Mesendoderm (in vitro differentiated cells): ENCODE measurements around the gene B3GALT6.

Source experiments
- DNase-seq: peaks from one replicate; pipeline ENCODE4 v3.0.0; 2013
- H2AK5ac ChIP-seq: 2 replicates; pipeline ENCODE4 v1.6.1; 2013; ENCODE audit warnings: low read length, inconsistent platforms
- H2BK120ac ChIP-seq: 2 replicates; pipeline ENCODE4 v1.6.1; 2013; ENCODE audit warnings: low read depth, mild to moderate bottlenecking, low read length, moderate library complexity, mixed read lengths
- H2BK15ac ChIP-seq: replicated peaks from 2 replicates; pipeline ENCODE4 v1.6.1; 2013; ENCODE audit warnings: low read depth, mild to moderate bottlenecking, moderate library complexity
- H2BK5ac ChIP-seq: 2 replicates; pipeline ENCODE4 v1.6.1; 2013; ENCODE audit warnings: low read length, inconsistent platforms
- H3K18ac ChIP-seq: 2 replicates; pipeline ENCODE4 v1.6.1; 2013; ENCODE audit warnings: mild to moderate bottlenecking, low read length, mixed read lengths
- H3K23ac ChIP-seq: one replicate; pipeline ENCODE4 v1.6.1; 2013; ENCODE audit warnings: low read length
- H3K27ac ChIP-seq: 2 replicates; pipeline ENCODE4 v1.5.1; 2013; ENCODE audit warnings: low read depth, mild to moderate bottlenecking, inconsistent platforms, low read length, moderate library complexity
- H3K27me3 ChIP-seq: 2 replicates; pipeline ENCODE4 v1.6.1; 2013; ENCODE audit warnings: low read length, control low read depth, mild to moderate bottlenecking, inconsistent platforms; ENCODE audit not compliant: insufficient read depth, poor library complexity
- H3K36me3 ChIP-seq: 2 replicates; pipeline ENCODE4 v1.6.1; 2013; ENCODE audit warnings: low read length, inconsistent platforms; ENCODE audit not compliant: control insufficient read depth, insufficient read depth
- H3K4ac ChIP-seq: one replicate; pipeline ENCODE4 v1.6.1; 2013; ENCODE audit warnings: low read depth, mild to moderate bottlenecking, low read length, moderate library complexity
- H3K4me1 ChIP-seq: 2 replicates; pipeline ENCODE4 v1.6.1; 2013; ENCODE audit warnings: low read depth, low read length, inconsistent platforms; ENCODE audit not compliant: control insufficient read depth
- H3K4me2 ChIP-seq: 2 replicates; pipeline ENCODE4 v1.6.1; 2013; ENCODE audit warnings: low read length
- H3K4me3 ChIP-seq: 2 replicates; pipeline ENCODE4 v1.5.1; 2013; ENCODE audit warnings: mild to moderate bottlenecking, low read length
- H3K56ac ChIP-seq: one replicate; pipeline ENCODE4 v1.6.1; 2013; ENCODE audit warnings: low read length
- H3K79me1 ChIP-seq: 2 replicates; pipeline ENCODE4 v1.6.1; 2013; ENCODE audit warnings: low read length, inconsistent platforms
- H3K79me2 ChIP-seq: 2 replicates; pipeline ENCODE4 v1.6.1; 2013; ENCODE audit warnings: mild to moderate bottlenecking, low read length; ENCODE audit not compliant: control insufficient read depth, insufficient read depth
- H3K9ac ChIP-seq: 2 replicates; pipeline ENCODE4 v1.6.1; 2013; ENCODE audit warnings: low read length, inconsistent platforms
- H4K5ac ChIP-seq: one replicate; pipeline ENCODE4 v1.6.1; 2013; ENCODE audit warnings: low read length
- H4K8ac ChIP-seq: one replicate; pipeline ENCODE4 v1.6.1; 2013; ENCODE audit warnings: low read depth, mild to moderate bottlenecking, control low read depth, low read length, moderate library complexity
- WGBS: extraction: QIAGEN DNeasy Blood & Tissue Kit; methylation state at CpG from one replicate; pipeline ENCODE4 v1.1.7; 2013; ENCODE audit warnings: low lambda C conversion rate, missing lambda C conversion rate; ENCODE audit not compliant: insufficient coverage; ENCODE audit errors: extremely low coverage; 5-methylcytosine and 5-hydroxymethylcytosine counted together

B3GALT6 gene

GRCh38 chr1:1259951-1260600 lies 28.0 kb downstream of the B3GALT6 start:
- Histone ChIP-seq H3K4me2 (no peak overlapping the region), H3K4ac (no peak overlapping the region), H3K4me1 (no peaks in the 10 kb centered on the region), H3K27ac (no peak overlapping the region), H2BK120ac (no peak overlapping the region), H4K5ac (no peak overlapping the region), H3K4me3 (no peak overlapping the region), H2BK15ac (no peak overlapping the region), H3K79me2 (no peaks in the 10 kb centered on the region), H3K56ac (no peak overlapping the region), H3K9ac (no peak overlapping the region), H3K79me1 (peaks cover 11% of the 10 kb centered on the region), H2AK5ac (no peak overlapping the region), H3K18ac (no peak overlapping the region), H3K23ac (no peak overlapping the region), H2BK5ac (no peak overlapping the region), H4K8ac (no peak overlapping the region), H3K27me3 (no peaks in the 10 kb centered on the region), H3K36me3 (peaks cover 19% of the 10 kb centered on the region)
- no CpG with 5 or more reads among the region's 26 CpGs for WGBS
- DNase-seq: no peak

DNA sequence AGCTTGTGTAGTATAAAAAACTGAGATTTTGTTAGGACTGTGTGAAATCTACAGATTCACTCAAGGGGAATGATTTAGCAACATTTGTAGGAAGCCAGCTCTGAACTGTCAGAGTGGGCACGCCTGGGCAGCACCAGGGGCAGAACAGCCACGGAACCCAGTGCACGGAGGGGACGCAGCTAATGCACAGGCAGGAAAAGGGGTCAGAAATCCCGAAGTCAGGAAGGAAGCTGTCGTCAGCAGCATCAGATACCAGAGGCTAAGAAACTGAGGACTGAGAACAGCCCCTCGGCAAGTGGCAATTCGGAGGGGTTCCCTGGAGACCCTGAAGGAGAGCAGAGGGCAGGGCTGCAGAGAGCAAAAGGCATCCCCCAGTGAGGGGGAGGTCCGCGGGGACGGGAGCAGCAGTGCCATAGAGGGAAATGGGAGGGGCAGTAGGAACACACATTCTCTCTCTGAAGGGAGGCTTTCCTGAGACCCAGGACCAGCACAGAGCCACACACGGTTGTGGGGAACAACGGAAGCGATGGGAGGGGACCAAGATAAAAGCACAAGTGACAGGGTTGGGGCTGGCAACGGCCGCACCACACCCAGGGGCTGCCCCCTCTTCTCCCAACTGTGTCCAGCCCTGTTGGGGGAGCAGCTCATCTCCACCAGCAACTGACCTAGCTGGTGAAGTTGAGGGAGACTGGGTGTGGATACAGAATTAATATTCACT lies 29.0 kb downstream of the B3GALT6 start:
- H2AK5ac ChIP-seq: no peak overlapping the region
- peaks cover 14% of the 10 kb centered on the region for H3K36me3 ChIP-seq
- no CpG with 5 or more reads among the region's 16 CpGs for WGBS
- H4K5ac ChIP-seq: no peak overlapping the region
- no peaks in the 10 kb centered on the region for H3K4me1 ChIP-seq
- no peak overlapping the region for H3K23ac ChIP-seq
- H2BK5ac ChIP-seq: no peak overlapping the region
- no peak overlapping the region for H3K4ac ChIP-seq
- no peak overlapping the region for H3K18ac ChIP-seq
- DNase-seq: no peak
- no peak overlapping the region for H2BK120ac ChIP-seq
- H3K9ac ChIP-seq: no peak overlapping the region
- H2BK15ac ChIP-seq: no peak overlapping the region
- H3K27me3 ChIP-seq: no peaks in the 10 kb centered on the region
- H3K27ac ChIP-seq: no peak overlapping the region
- H3K79me1 ChIP-seq: peaks cover 10% of the 10 kb centered on the region
- H3K4me2 ChIP-seq: no peak overlapping the region
- H3K4me3 ChIP-seq: no peak overlapping the region
- H3K56ac ChIP-seq: no peak overlapping the region
- H4K8ac ChIP-seq: no peak overlapping the region
- H3K79me2 ChIP-seq: no peaks in the 10 kb centered on the region

DNA sequence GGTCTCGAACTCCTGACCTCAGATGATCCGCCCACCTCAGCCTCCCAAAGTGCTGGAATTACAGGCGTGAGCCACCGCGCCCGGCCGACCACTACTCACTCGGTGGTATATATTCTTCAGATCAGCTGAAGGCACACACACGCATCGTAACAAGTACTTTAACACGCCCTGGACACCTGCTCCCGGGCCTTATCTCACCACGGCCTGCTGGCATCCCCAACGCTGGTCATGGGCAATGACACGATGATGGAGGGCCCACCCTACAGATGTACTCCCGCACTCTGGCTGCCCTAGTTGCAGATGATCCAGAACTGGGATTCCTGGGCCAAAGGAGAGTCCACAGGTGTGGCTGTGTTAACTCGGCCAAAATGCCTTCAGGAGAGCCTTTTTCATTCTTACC lies 30.0 kb downstream of the B3GALT6 start:
- peaks cover 10% of the 10 kb centered on the region for H3K79me1 ChIP-seq
- H4K5ac ChIP-seq: no peak overlapping the region

GRCh38 chr1:1262758-1263157 lies 30.7 kb downstream of the B3GALT6 start:
- no CpG with 5 or more reads among the region's 8 CpGs for WGBS
- H2BK120ac ChIP-seq: no peak overlapping the region
- H2AK5ac ChIP-seq: no peak overlapping the region
- DNase-seq: no peak
- no peak overlapping the region for H3K27ac ChIP-seq
- no peaks in the 10 kb centered on the region for H3K79me2 ChIP-seq
- H3K23ac ChIP-seq: no peak overlapping the region
- no peak overlapping the region for H2BK5ac ChIP-seq
- no peaks in the 10 kb centered on the region for H3K4me1 ChIP-seq
- H2BK15ac ChIP-seq: no peak overlapping the region
- no peaks in the 10 kb centered on the region for H3K27me3 ChIP-seq
- H3K4me2 ChIP-seq: no peak overlapping the region
- H3K9ac ChIP-seq: no peak overlapping the region
- H3K56ac ChIP-seq: no peak overlapping the region
- H4K5ac ChIP-seq: no peak overlapping the region
- peaks cover 9% of the 10 kb centered on the region for H3K79me1 ChIP-seq
- H4K8ac ChIP-seq: no peak overlapping the region
- H3K4me3 ChIP-seq: no peak overlapping the region
- no peak overlapping the region for H3K18ac ChIP-seq
- peaks cover 14% of the 10 kb centered on the region for H3K36me3 ChIP-seq
- no peak overlapping the region for H3K4ac ChIP-seq

More for the DNA sequence above, 30.0 kb downstream of the B3GALT6 start:
- no peak for DNase-seq
- H2AK5ac ChIP-seq: no peak overlapping the region
- H3K23ac ChIP-seq: no peak overlapping the region
- H3K4me2 ChIP-seq: no peak overlapping the region
- H3K4me3 ChIP-seq: no peak overlapping the region
- no peak overlapping the region for H2BK5ac ChIP-seq
- no peak overlapping the region for H2BK120ac ChIP-seq
- no peak overlapping the region for H4K8ac ChIP-seq
- no peaks in the 10 kb centered on the region for H3K27me3 ChIP-seq
- WGBS: no CpG with 5 or more reads among the region's 17 CpGs
- no peak overlapping the region for H3K27ac ChIP-seq
- no peak overlapping the region for H3K56ac ChIP-seq
- H3K79me2 ChIP-seq: no peaks in the 10 kb centered on the region
- peaks cover 14% of the 10 kb centered on the region for H3K36me3 ChIP-seq
- H3K9ac ChIP-seq: no peak overlapping the region
- no peak overlapping the region for H3K4ac ChIP-seq
- H2BK15ac ChIP-seq: no peak overlapping the region
- no peak overlapping the region for H3K18ac ChIP-seq
- no peaks in the 10 kb centered on the region for H3K4me1 ChIP-seq

DNA sequence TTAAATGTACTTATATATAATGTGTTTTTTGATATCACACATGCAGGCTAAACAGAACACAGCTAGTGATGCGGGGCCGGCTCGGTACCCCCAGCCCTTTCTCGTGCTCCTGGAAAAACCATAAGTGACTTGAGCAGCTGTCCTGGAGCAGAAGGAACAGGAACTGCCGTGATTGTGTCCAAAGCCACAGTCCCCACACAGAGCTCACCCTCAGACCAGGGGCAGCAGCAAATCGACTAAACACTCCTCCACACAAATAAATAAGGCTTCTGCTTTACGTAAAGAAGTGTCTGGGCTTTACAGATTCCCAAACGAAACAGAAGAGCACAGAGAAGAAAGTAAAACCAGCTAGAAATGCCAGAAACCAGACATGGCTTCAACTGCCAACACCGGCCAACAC lies 32.0 kb downstream of the B3GALT6 start:
- no peak overlapping the region for H3K56ac ChIP-seq
- H2BK5ac ChIP-seq: no peak overlapping the region
- no peak overlapping the region for H2AK5ac ChIP-seq
- H3K4me2 ChIP-seq: no peak overlapping the region
- peaks cover 4% of the 10 kb centered on the region for H3K79me2 ChIP-seq
- no peak overlapping the region for H2BK120ac ChIP-seq
- H2BK15ac ChIP-seq: no peak overlapping the region
- no peak overlapping the region for H3K9ac ChIP-seq
- no CpG with 5 or more reads among the region's 9 CpGs for WGBS
- no peak overlapping the region for H4K5ac ChIP-seq
- H3K4me3 ChIP-seq: no peak overlapping the region
- no peaks in the 10 kb centered on the region for H3K27me3 ChIP-seq
- no peak overlapping the region for H3K23ac ChIP-seq
- no peak for DNase-seq
- H3K4ac ChIP-seq: no peak overlapping the region
- no peak overlapping the region for H3K27ac ChIP-seq
- peaks cover 11% of the 10 kb centered on the region for H3K79me1 ChIP-seq
- H3K4me1 ChIP-seq: no peaks in the 10 kb centered on the region
- peaks cover 14% of the 10 kb centered on the region for H3K36me3 ChIP-seq
- H3K18ac ChIP-seq: no peak overlapping the region
- no peak overlapping the region for H4K8ac ChIP-seq
